K562 (cell line): ENCODE results near the gene CMIP. TPM values are rescaled to one million over a fixed set of nuclear protein-coding genes. Genes with fewer than 3 reads are reported as not detected.

Experiments
- ATAC-seq: fragments of 200-7000 bp; cut with Tn5 transposase; 3 replicates; pipeline ENCODE4 v1.9.1; 2020; ENCODE audit warnings: moderate library complexity
- BruUV-seq: library from RNA; stranded (reverse); fragments of 400-500 nt; replicated peaks from 2 replicates; lab custom pipeline; 2021; lab: Mats Ljungman, UMichigan
- CTCF ChIA-PET: fragments of 300-600 bp; formaldehyde crosslinking; extraction: SDS; loops from one replicate; lab custom pipeline; 2021; ENCODE audit warnings: low intra/inter-chr PET ratio; lab: Yijun Ruan, JAX
- POLR2A ChIA-PET: fragments of 300-600, 350-650 bp; sonication (Branson Sonifier 250); formaldehyde crosslinking; extraction: SDS; loops from one replicate; lab custom pipeline; 2021; ENCODE audit warnings: antibody characterized with exemption, inconsistent platforms; lab: Yijun Ruan, JAX
- DNase-seq, 4 experiments: peaks; one replicate each; pipeline versions ENCODE4 v3.0.0 to v3.0.0-alpha.2; 2011 to 2018; ENCODE audit warnings: low spot score in 3 of 4, mixed read lengths in 3 of 4; ENCODE audit errors: extremely low read depth in 1 of 4
- FAIRE-seq: peaks from 2 replicates; lab custom pipeline; 2011; peaks lifted over from hg19 to GRCh38; lab: Jason Lieb, UNC
- H2AFZ ChIP-seq: 2 replicates; pipeline ENCODE4 v1.6.0; 2011; ENCODE audit warnings: low read depth, low read length, control low read depth, inconsistent platforms
- H3K27ac ChIP-seq: fragments of 200-600 bp; 3 replicates; pipeline ENCODE4 v1.8.0; 2011; ENCODE audit warnings: low read depth, mild to moderate bottlenecking, control low read depth, inconsistent platforms, low read length, moderate library complexity, mixed read lengths; ENCODE audit errors: extremely low read depth
- H3K27me3 ChIP-seq, 2 experiments: fragments of 300-600 bp in 1 of 2; 2 replicates in 1 of 2; 3 replicates in 1 of 2; pipeline versions ENCODE4 v1.6.0 to v1.8.0; 2011; ENCODE audit warnings: inconsistent platforms in 2 of 2, low read length in 2 of 2, mild to moderate bottlenecking in 1 of 2, mixed read lengths in 1 of 2, moderate library complexity in 1 of 2; ENCODE audit not compliant: control insufficient read depth in 2 of 2, insufficient read depth in 2 of 2
- H3K36me3 ChIP-seq: fragments of 300-600 bp; 3 replicates; pipeline ENCODE4 v1.8.0; 2011; ENCODE audit warnings: mild to moderate bottlenecking, low read length, inconsistent platforms; ENCODE audit not compliant: control insufficient read depth, insufficient read depth
- H3K4me1 ChIP-seq, 2 experiments: fragments of 200-600 bp in 1 of 2; replicated peaks in 1 of 2; 2 replicates in 1 of 2; 3 replicates in 1 of 2; pipeline versions ENCODE4 v1.5.1 to v1.8.0; 2011; ENCODE audit warnings: inconsistent platforms in 2 of 2, low read length in 2 of 2, mild to moderate bottlenecking in 1 of 2, mixed read lengths in 1 of 2, moderate library complexity in 1 of 2; ENCODE audit not compliant: control insufficient read depth in 2 of 2, insufficient read depth in 2 of 2
- H3K4me2 ChIP-seq: 2 replicates; pipeline ENCODE4 v1.6.1; 2011; ENCODE audit warnings: low read length, control low read depth, inconsistent platforms, mixed read lengths; ENCODE audit not compliant: insufficient read depth
- H3K4me3 ChIP-seq: fragments of 200-600 bp; sonication (generic), shearing (Covaris generic); 2 replicates; pipeline ENCODE4 v1.5.1; 2016; ENCODE audit warnings: control low read depth, inconsistent platforms
- H3K79me2 ChIP-seq: fragments of 200-600 bp; 3 replicates; pipeline ENCODE4 v1.8.0; 2011; ENCODE audit warnings: low read length, inconsistent platforms; ENCODE audit not compliant: control insufficient read depth, insufficient read depth
- H3K9ac ChIP-seq, 2 experiments: 2 replicates each; pipeline versions ENCODE4 v1.6.0 to v1.6.1; 2011; ENCODE audit warnings: low read depth in 2 of 2, low read length in 2 of 2, control low read depth in 1 of 2, inconsistent platforms in 1 of 2, mild to moderate bottlenecking in 1 of 2, mixed read lengths in 1 of 2; ENCODE audit not compliant: insufficient read depth in 1 of 2
- H3K9me1 ChIP-seq: one replicate; pipeline ENCODE4 v1.6.0; 2011; ENCODE audit warnings: inconsistent platforms, mild to moderate bottlenecking, low read length, moderate library complexity; ENCODE audit not compliant: control insufficient read depth, insufficient read depth
- H3K9me3 ChIP-seq: replicated peaks from 2 replicates; pipeline ENCODE4 v1.5.1; 2011; ENCODE audit warnings: low read depth, low read length, inconsistent platforms; ENCODE audit not compliant: control insufficient read depth, insufficient read depth
- H4K20me1 ChIP-seq: replicated peaks from 2 replicates; pipeline ENCODE4 v1.6.1; 2011; ENCODE audit warnings: low read length, inconsistent platforms, mixed read lengths; ENCODE audit not compliant: control insufficient read depth, insufficient read depth
- ADNP ChIP-seq: fragments of 200-800 bp; sonication (Bioruptor generic); IDR thresholded peaks from 2 replicates; pipeline ENCODE4 v1.6.1; 2016; ENCODE audit warnings: missing genetic modification characterization, missing compliant biosample characterization
- CTBP1 ChIP-seq: fragments of 450-650 bp; IDR thresholded peaks from 2 replicates; pipeline ENCODE4 v1.6.1; 2016; ENCODE audit warnings: borderline replicate concordance
- EWSR1 ChIP-seq: fragments of 450-650 bp; IDR thresholded peaks from 2 replicates; pipeline ENCODE4 v1.6.1; 2018; ENCODE audit warnings: borderline replicate concordance, mild to moderate bottlenecking, low read depth, moderate library complexity; ENCODE audit not compliant: partially characterized antibody
- KLF1 ChIP-seq: fragments of 450-650 bp; IDR thresholded peaks from 2 replicates; pipeline ENCODE4 v1.6.1; 2016; ENCODE audit warnings: missing genetic modification characterization, missing compliant biosample characterization
- NONO ChIP-seq, 2 experiments: fragments of 200-400 bp in 1 of 2; fragments of 450-650 bp in 1 of 2; formaldehyde crosslinking in 1 of 2; IDR thresholded peaks; 2 replicates each; pipeline ENCODE4 v1.6.1; 2017; ENCODE audit warnings: low read depth in 2 of 2, mild to moderate bottlenecking in 2 of 2, moderate library complexity in 2 of 2, low read length in 1 of 2
- RBM22 ChIP-seq: fragments of 200-400 bp; formaldehyde crosslinking; IDR thresholded peaks from 2 replicates; pipeline ENCODE4 v1.6.1; 2018; ENCODE audit warnings: low read length, low read depth; ENCODE audit not compliant: poor library complexity, severe bottlenecking
- SIX5 ChIP-seq, 2 experiments: IDR thresholded peaks; 2 replicates each; pipeline ENCODE4 v1.6.1; 2011; ENCODE audit warnings: low read length in 2 of 2, borderline replicate concordance in 1 of 2, low read depth in 1 of 2, mild to moderate bottlenecking in 1 of 2, moderate library complexity in 1 of 2; ENCODE audit not compliant: insufficient read depth in 1 of 2
- SMARCB1 ChIP-seq: IDR thresholded peaks from 2 replicates; pipeline ENCODE4 v1.6.1; 2011; ENCODE audit warnings: improper control_type of control experiment, low read depth; ENCODE audit not compliant: insufficient read length
- XRCC5 ChIP-seq: fragments of 200-400 bp; formaldehyde crosslinking; IDR thresholded peaks from 2 replicates; pipeline ENCODE4 v1.6.1; 2017; ENCODE audit warnings: low read depth, mild to moderate bottlenecking, low read length
- ZNF121 ChIP-seq: sonication (generic); formaldehyde crosslinking; conservative IDR thresholded peaks from 2 replicates; pipeline ENCODE4 v1.8.0; 2022; ENCODE audit warnings: missing genetic modification reagents
- ZNF324 ChIP-seq: fragments of 250-450 bp; sonication (Bioruptor Pico); IDR thresholded peaks from 2 replicates; pipeline ENCODE4 v1.4.0; 2020; ENCODE audit warnings: mild to moderate bottlenecking
- WGBS: fragments of 100-300 bp; shearing (Covaris generic); methylation state at CpG from one replicate; pipeline ENCODE4 v1.1.6; 2016; ENCODE audit warnings: low coverage, mixed read lengths; ENCODE audit not compliant: insufficient coverage; ENCODE audit errors: missing lambda C conversion rate; 5-methylcytosine and 5-hydroxymethylcytosine counted together
- in situ Hi-C: fragments of 300-500 bp; cut with MboI; formaldehyde crosslinking; loops from 4 replicates; pipeline ENCODE4 v1.15.0; 2018; ENCODE audit warnings: inconsistent platforms, mixed read lengths
- intact Hi-C: fragments of 100-400 bp; cut with micrococcal nuclease; formaldehyde crosslinking; loops from 2 replicates; pipeline ENCODE4 v1.14.2; 2022
- polyA plus RNA-seq, 8 experiments: library from polyadenylated mRNA; depleted of rRNA in 4 of 8; stranded (reverse) in 5 of 8; unstranded in 3 of 8; fragments of >200 nt; fragmentation: Nextera tagmentation in 2 of 8; fragmentation: Illumina TruSeq in 1 of 8; extraction: Ambion mirVana in 2 of 8; extraction: Trizol in 1 of 8; gene quantifications; 2 replicates each; pipeline versions ENCODE4 v1.2.1 to v1.2.3, GENCODE V29; 2011 to 2014; ENCODE audit warnings: inconsistent platforms in 1 of 8, missing spikeins in 1 of 8
- total RNA-seq, 7 experiments: library from RNA; depleted of rRNA in 6 of 7; stranded (reverse); fragments of >200 nt in 6 of 7; fragmentation: Illumina TruSeq in 2 of 7; extraction: Trizol in 2 of 7; gene quantifications; 2 replicates each; pipeline versions ENCODE4 v1.2.1 to v1.2.3, GENCODE V29; 2011 to 2021; ENCODE audit warnings: low replicate concordance in 1 of 7
- TF ChIP-seq, protein P1 (sequence below): fragments of 250-450 bp; sonication (Bioruptor Pico); IDR thresholded peaks from 2 replicates; pipeline ENCODE4 v1.8.0; 2021; ENCODE audit warnings: mild to moderate bottlenecking, moderate library complexity
- TF ChIP-seq, protein P2 (sequence below): fragments of 450-650 bp; formaldehyde crosslinking; IDR thresholded peaks from 2 replicates; pipeline ENCODE4 v1.4.0; 2022; ENCODE audit warnings: missing genetic modification characterization
- TF ChIP-seq, protein P3 (sequence below): IDR thresholded peaks from 3 replicates; pipeline ENCODE4 v1.6.1; 2011; ENCODE audit warnings: borderline replicate concordance, mild to moderate bottlenecking, moderate library complexity; ENCODE audit not compliant: insufficient read length; ENCODE audit errors: extremely low read depth

The CMIP gene
- total and polyA plus RNA-seq, 9 of the 15 experiments (the other 6 are each of a cell fraction or from before 2014, with no cell fraction given), result 0.94 to 82.5 (median 10.3) TPM

DNA sequence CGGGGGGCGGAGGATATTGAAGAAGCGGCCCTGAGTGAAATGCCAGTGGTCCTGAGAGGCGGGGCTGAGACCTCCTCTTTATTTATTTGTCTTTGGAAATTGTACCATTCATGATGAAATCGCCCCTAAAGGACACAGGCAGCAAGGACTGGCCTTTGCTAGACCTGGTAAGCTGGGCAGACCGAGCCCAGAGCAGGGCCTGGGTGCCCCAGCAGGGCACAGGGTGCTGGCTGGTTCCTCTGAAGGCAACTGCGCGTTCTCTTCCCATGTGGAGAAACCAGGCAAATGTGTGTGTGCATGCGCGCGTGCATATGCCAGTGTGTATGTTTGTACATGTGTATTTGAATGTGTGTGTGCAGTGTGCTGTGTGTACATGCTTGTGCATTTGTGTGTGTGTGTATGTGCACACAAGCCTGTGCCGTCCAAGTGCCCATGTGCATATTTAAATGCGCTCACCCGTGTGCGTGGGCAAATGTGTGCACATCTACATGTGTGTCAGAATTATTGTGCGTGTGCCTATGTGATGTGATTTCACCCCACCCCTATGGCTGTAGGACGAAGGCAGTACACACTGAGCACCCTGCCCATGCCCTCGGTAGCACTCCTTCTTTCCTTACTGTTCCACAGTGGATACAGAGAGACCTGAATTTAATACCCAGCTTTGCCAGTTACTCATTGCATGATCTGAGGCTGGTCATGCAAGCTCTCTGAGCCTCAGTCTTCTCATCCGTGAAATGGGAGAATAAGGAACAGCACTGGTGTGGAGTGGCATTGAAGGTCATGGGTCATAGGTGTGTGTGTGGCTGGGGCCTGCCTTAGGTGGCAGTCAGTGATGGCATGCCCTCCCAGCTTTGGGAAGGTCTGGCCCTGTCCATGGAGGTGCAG, 105.2 kb downstream of the CMIP start (continued):
- no peak for TF ChIP-seq ZNF121 (CRISPR knock-in tag)
- TF ChIP-seq SMARCB1, result no peak
- peak; percentile 69 for TF ChIP-seq ADNP
- no peak for TF ChIP-seq SIX5 (IDR thresholded peaks at IDR 0.05; ENCODE audit: borderline replicate concordance in 1 of 2, insufficient read depth in 1 of 2, low read depth in 1 of 2, low read length in 2 of 2)
- no peak for TF ChIP-seq XRCC5
- TF ChIP-seq, protein P1, sequence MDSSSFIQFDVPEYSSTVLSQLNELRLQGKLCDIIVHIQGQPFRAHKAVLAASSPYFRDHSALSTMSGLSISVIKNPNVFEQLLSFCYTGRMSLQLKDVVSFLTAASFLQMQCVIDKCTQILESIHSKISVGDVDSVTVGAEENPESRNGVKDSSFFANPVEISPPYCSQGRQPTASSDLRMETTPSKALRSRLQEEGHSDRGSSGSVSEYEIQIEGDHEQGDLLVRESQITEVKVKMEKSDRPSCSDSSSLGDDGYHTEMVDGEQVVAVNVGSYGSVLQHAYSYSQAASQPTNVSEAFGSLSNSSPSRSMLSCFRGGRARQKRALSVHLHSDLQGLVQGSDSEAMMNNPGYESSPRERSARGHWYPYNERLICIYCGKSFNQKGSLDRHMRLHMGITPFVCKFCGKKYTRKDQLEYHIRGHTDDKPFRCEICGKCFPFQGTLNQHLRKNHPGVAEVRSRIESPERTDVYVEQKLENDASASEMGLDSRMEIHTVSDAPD (CRISPR knock-in tag), result no peak

DNA sequence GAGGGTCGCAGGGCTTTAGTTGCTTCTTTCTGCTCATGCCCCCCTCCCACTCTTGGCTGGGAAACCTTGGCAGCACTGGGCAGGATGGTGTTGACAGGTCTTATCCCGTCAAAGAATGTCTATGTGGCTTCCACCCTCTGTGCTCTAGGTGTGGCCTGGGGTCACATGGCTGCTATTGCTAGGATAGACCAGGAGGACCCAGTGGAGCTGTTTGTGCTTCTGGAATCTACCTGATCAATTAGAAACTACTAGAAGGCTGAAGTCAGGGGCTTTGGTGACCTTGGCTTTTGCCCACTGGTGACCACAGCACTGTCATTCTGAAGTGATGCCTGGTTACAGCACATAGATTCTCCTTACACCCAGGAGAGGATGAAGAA, 105.8 kb downstream of the CMIP start:
- WGBS, result 66% methylated on average over 2 of the region's 2 CpGs
- Histone ChIP-seq H3K9ac (no peak overlapping the region), H3K4me2 (no peak overlapping the region), H3K27ac (no peak overlapping the region), H3K9me3 (no peaks in the 10 kb centered on the region), H3K79me2 (peaks cover 86% of the 10 kb centered on the region), H3K27me3 (no peaks in the 10 kb centered on the region), H4K20me1 (peaks cover 27% of the 10 kb centered on the region; the same call in 1 of the 2 replicates), H3K4me3 (no peak overlapping the region), H3K36me3 (peaks cover 5% of the 10 kb centered on the region; the same call in 1 of the 3 replicates), H2AFZ (no peak overlapping the region), H3K4me1 (peaks cover 16 to 21% of the 10 kb centered on the region in 2 experiments), H3K9me1 (peaks cover 12% of the 10 kb centered on the region)
- no peak for DNase-seq
- FAIRE-seq, result no peak
- intact Hi-C loops (no loop called here), in situ Hi-C loops (no loop called here)
- ChIA-PET CTCF (no interaction called here), POLR2A (interaction anchor here (0.7 kb wide), 1 partner anchor 151 kb away, joined by 3 read pairs; no protein-coding TSS in a partner anchor)
- BruUV-seq, result no TSS peak
- no peak for ATAC-seq
- TF ChIP-seq KLF1 (no peak), NONO (IDR thresholded peaks at IDR 0.05; ENCODE audit: low read depth in 2 of 2, low read length in 1 of 2) (no peak), RBM22 (peak; percentile 15), ZNF324 (CRISPR knock-in tag) (no peak), CTBP1 (no peak), EWSR1 (no peak)
- TF ChIP-seq, protein P2, sequence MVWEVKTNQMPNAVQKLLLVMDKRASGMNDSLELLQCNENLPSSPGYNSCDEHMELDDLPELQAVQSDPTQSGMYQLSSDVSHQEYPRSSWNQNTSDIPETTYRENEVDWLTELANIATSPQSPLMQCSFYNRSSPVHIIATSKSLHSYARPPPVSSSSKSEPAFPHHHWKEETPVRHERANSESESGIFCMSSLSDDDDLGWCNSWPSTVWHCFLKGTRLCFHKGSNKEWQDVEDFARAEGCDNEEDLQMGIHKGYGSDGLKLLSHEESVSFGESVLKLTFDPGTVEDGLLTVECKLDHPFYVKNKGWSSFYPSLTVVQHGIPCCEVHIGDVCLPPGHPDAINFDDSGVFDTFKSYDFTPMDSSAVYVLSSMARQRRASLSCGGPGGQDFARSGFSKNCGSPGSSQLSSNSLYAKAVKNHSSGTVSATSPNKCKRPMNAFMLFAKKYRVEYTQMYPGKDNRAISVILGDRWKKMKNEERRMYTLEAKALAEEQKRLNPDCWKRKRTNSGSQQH (CRISPR knock-in tag), result no peak
- TF ChIP-seq, protein P3, sequence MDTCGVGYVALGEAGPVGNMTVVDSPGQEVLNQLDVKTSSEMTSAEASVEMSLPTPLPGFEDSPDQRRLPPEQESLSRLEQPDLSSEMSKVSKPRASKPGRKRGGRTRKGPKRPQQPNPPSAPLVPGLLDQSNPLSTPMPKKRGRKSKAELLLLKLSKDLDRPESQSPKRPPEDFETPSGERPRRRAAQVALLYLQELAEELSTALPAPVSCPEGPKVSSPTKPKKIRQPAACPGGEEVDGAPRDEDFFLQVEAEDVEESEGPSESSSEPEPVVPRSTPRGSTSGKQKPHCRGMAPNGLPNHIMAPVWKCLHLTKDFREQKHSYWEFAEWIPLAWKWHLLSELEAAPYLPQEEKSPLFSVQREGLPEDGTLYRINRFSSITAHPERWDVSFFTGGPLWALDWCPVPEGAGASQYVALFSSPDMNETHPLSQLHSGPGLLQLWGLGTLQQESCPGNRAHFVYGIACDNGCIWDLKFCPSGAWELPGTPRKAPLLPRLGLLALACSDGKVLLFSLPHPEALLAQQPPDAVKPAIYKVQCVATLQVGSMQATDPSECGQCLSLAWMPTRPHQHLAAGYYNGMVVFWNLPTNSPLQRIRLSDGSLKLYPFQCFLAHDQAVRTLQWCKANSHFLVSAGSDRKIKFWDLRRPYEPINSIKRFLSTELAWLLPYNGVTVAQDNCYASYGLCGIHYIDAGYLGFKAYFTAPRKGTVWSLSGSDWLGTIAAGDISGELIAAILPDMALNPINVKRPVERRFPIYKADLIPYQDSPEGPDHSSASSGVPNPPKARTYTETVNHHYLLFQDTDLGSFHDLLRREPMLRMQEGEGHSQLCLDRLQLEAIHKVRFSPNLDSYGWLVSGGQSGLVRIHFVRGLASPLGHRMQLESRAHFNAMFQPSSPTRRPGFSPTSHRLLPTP, result no peak
